Measurements from ENCODE around the gene CDC34. TPM values are rescaled to one million over a fixed set of nuclear protein-coding genes. Genes with fewer than 3 reads are reported as not detected.

The CDC34 gene
- total RNA-seq, 2 experiments from 2014 or later, result 38.5 to 43.4 TPM

- Mint-ChIP-seq H3K4me1 (ENCODE audit: low read depth) (no peaks in the 10 kb centered on the region), H3K27ac (no peak overlapping the region), H3K4me3 (no peak overlapping the region), H3K9me3 (no peaks in the 10 kb centered on the region), H3K27me3 (peaks cover 18% of the 10 kb centered on the region), H3K36me3 (ENCODE audit: low read depth) (no peaks in the 10 kb centered on the region)
- CTCF ChIA-PET, result interaction anchor here (2.2 kb wide), 1 partner anchor 9 kb away, joined by 10 read pairs; no protein-coding TSS in a partner anchor
- H3K9me3 ChIP-seq (ENCODE audit: control insufficient read depth in 1 of 2, insufficient read depth in 1 of 2, low read length in 2 of 2), result peaks cover 0 to 16% of the 10 kb centered on the region in 2 experiments
- H3K4me1 ChIP-seq (ENCODE audit: insufficient read depth, low read length), result peaks cover 23% of the 10 kb centered on the region
- ATAC-seq (ENCODE audit: poor library complexity) (no peak), DNase-seq (no peak)
- POLR2A ChIA-PET, result interaction anchor here (0.8 to 1.3 kb wide), 3 partner anchors 9 to 14 kb away, joined by 3 to 7 read pairs (median 3); no protein-coding TSS in a partner anchor
- no peak overlapping the region for H3K4me3 ChIP-seq (ENCODE audit: low read length)
- H3K36me3 ChIP-seq (ENCODE audit: insufficient read depth, low read length), result no peaks in the 10 kb centered on the region
- TF ChIP-seq CTCF (IDR thresholded peaks at IDR 0.05), result no peak
- no peak overlapping the region for H3K27ac ChIP-seq (ENCODE audit: low read depth in 1 of 2, low read length in 2 of 2)
- peaks cover 19 to 27% of the 10 kb centered on the region in 2 experiments for H3K27me3 ChIP-seq (ENCODE audit: control insufficient read depth in 1 of 2, insufficient read depth in 2 of 2, low read length in 2 of 2)
- intact Hi-C loops (cut with DNase I, micrococcal nuclease), result no loop called here
Measured at GRCh38 chr19:497491-497868, 34.1 kb upstream of the CDC34 start.

GRCh38 chr19:497869-498510 lies 33.6 kb upstream of the CDC34 start:
- Histone ChIP-seq H3K4me1 (ENCODE audit: insufficient read depth, low read length) (peaks cover 23% of the 10 kb centered on the region), H3K27ac (ENCODE audit: low read depth in 1 of 2, low read length in 2 of 2) (no peak overlapping the region), H3K36me3 (ENCODE audit: insufficient read depth, low read length) (no peaks in the 10 kb centered on the region), H3K4me3 (ENCODE audit: low read length) (no peak overlapping the region), H3K9me3 (ENCODE audit: control insufficient read depth in 1 of 2, insufficient read depth in 1 of 2, low read length in 2 of 2) (peaks cover 0 to 16% of the 10 kb centered on the region in 2 experiments), H3K27me3 (ENCODE audit: control insufficient read depth in 1 of 2, insufficient read depth in 2 of 2, low read length in 2 of 2) (peaks cover 19 to 27% of the 10 kb centered on the region in 2 experiments)
- Mint-ChIP-seq H3K4me3 (peak overlapping the region; percentile 42), H3K27ac (no peak overlapping the region), H3K36me3 (ENCODE audit: low read depth) (no peaks in the 10 kb centered on the region), H3K4me1 (ENCODE audit: low read depth) (no peaks in the 10 kb centered on the region), H3K9me3 (no peaks in the 10 kb centered on the region), H3K27me3 (peaks cover 18% of the 10 kb centered on the region)
- DNase-seq, result no peak
- POLR2A ChIA-PET, result interaction anchor here (0.8 to 1.3 kb wide), 3 partner anchors 9 to 13 kb away, joined by 3 to 7 read pairs (median 3); no protein-coding TSS in a partner anchor
- no peak for ATAC-seq (ENCODE audit: poor library complexity)
- no peak for TF ChIP-seq CTCF (IDR thresholded peaks at IDR 0.05)
- intact Hi-C loops (cut with DNase I, micrococcal nuclease), result no loop called here
- CTCF ChIA-PET, result interaction anchor here (2.2 kb wide), 1 partner anchor 9 kb away, joined by 10 read pairs; no protein-coding TSS in a partner anchor

DNA sequence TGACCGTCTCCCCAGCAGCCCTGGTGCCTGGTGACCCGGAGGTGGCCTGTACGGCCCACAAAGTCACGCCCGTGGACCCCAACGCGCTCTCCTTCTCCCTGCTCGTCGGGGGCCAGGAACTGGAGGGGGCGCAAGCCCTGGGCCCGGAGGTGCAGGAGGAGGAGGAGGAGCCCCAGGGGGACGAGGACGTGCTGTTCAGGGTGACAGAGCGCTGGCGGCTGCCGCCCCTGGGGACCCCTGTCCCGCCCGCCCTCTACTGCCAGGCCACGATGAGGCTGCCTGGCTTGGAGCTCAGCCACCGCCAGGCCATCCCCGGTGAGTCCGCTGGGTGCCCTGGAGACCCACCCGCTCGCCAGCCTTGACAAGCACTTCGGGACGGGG lies 33.1 kb upstream of the CDC34 start:
- ChIA-PET POLR2A (interaction anchor here (0.9 kb wide), 1 partner anchor 13 kb away, joined by 3 read pairs; no protein-coding TSS in a partner anchor), CTCF (interaction anchor here (2.2 kb wide), 1 partner anchor 8 kb away, joined by 10 read pairs; no protein-coding TSS in a partner anchor)
- no peak for ATAC-seq (ENCODE audit: poor library complexity)
- intact Hi-C loops (cut with DNase I, micrococcal nuclease), result no loop called here
- peaks cover 19 to 27% of the 10 kb centered on the region in 2 experiments for H3K27me3 ChIP-seq (ENCODE audit: control insufficient read depth in 1 of 2, insufficient read depth in 2 of 2, low read length in 2 of 2)
- H3K36me3 Mint-ChIP-seq (ENCODE audit: low read depth), result no peaks in the 10 kb centered on the region
- peaks cover 23% of the 10 kb centered on the region for H3K4me1 ChIP-seq (ENCODE audit: insufficient read depth, low read length)
- no peaks in the 10 kb centered on the region for H3K9me3 Mint-ChIP-seq
- no peak for DNase-seq
- no peaks in the 10 kb centered on the region for H3K36me3 ChIP-seq (ENCODE audit: insufficient read depth, low read length)
- H3K27ac ChIP-seq (ENCODE audit: low read depth in 1 of 2, low read length in 2 of 2), result no peak overlapping the region
- no peaks in the 10 kb centered on the region for H3K4me1 Mint-ChIP-seq (ENCODE audit: low read depth)
- H3K27ac Mint-ChIP-seq, result no peak overlapping the region
- no peak overlapping the region for H3K4me3 ChIP-seq (ENCODE audit: low read length)
- no peak for TF ChIP-seq CTCF (IDR thresholded peaks at IDR 0.05)
- peaks cover 18% of the 10 kb centered on the region for H3K27me3 Mint-ChIP-seq
- peaks cover 0 to 16% of the 10 kb centered on the region in 2 experiments for H3K9me3 ChIP-seq (ENCODE audit: control insufficient read depth in 1 of 2, insufficient read depth in 1 of 2, low read length in 2 of 2)
- peak overlapping the region; percentile 42 for H3K4me3 Mint-ChIP-seq
